HUES48 (cell line): ENCODE data around the gene TMEM151A.

ENCODE experiments used
- H3K27ac ChIP-seq: one replicate; pipeline ENCODE4 v1.7.0; 2013; ENCODE audit warnings: low read depth, low read length, inconsistent platforms
- H3K27me3 ChIP-seq: 2 replicates; pipeline ENCODE4 v1.6.1; 2013; ENCODE audit warnings: mild to moderate bottlenecking, low read length; ENCODE audit not compliant: control insufficient read depth, insufficient read depth
- H3K36me3 ChIP-seq: 2 replicates; pipeline ENCODE4 v1.6.1; 2013; ENCODE audit warnings: low read length; ENCODE audit not compliant: control insufficient read depth, insufficient read depth
- H3K4me1 ChIP-seq: 2 replicates; pipeline ENCODE4 v1.6.1; 2013; ENCODE audit warnings: mild to moderate bottlenecking, low read length; ENCODE audit not compliant: control insufficient read depth, insufficient read depth
- H3K4me3 ChIP-seq: 2 replicates; pipeline ENCODE4 v1.5.1; 2013; ENCODE audit warnings: mild to moderate bottlenecking, low read depth, low read length
- H3K9ac ChIP-seq: 2 replicates; pipeline ENCODE4 v1.6.1; 2013; ENCODE audit warnings: mild to moderate bottlenecking, low read depth, low read length, moderate library complexity
- H3K9me3 ChIP-seq: 2 replicates; pipeline ENCODE4 v1.6.1; 2013; ENCODE audit warnings: low read length; ENCODE audit not compliant: control insufficient read depth, insufficient read depth

Gene TMEM151A

GRCh38 chr11:66341502-66342126 is 49.9 kb downstream of the TMEM151A start:
- H3K27ac ChIP-seq, result no peak overlapping the region
- peaks cover 55% of the 10 kb centered on the region for H3K36me3 ChIP-seq
- H3K9me3 ChIP-seq, result no peaks in the 10 kb centered on the region
- no peak overlapping the region for H3K4me3 ChIP-seq
- no peaks in the 10 kb centered on the region for H3K27me3 ChIP-seq
- H3K9ac ChIP-seq, result no peak overlapping the region
- peaks cover 5% of the 10 kb centered on the region; the same call in 1 of the 2 replicates for H3K4me1 ChIP-seq

- H3K9ac ChIP-seq, result no peak overlapping the region
- no peaks in the 10 kb centered on the region for H3K9me3 ChIP-seq
- no peaks in the 10 kb centered on the region; the same call in 1 of the 2 replicates for H3K4me1 ChIP-seq
- H3K27ac ChIP-seq, result no peak overlapping the region
- peaks cover 45% of the 10 kb centered on the region for H3K36me3 ChIP-seq
- peaks cover 4% of the 10 kb centered on the region; the same call in 1 of the 2 replicates for H3K27me3 ChIP-seq
- no peak overlapping the region for H3K4me3 ChIP-seq
These were observed 51.5 kb downstream of the TMEM151A start for GRCh38 chr11:66343176-66343575.

DNA sequence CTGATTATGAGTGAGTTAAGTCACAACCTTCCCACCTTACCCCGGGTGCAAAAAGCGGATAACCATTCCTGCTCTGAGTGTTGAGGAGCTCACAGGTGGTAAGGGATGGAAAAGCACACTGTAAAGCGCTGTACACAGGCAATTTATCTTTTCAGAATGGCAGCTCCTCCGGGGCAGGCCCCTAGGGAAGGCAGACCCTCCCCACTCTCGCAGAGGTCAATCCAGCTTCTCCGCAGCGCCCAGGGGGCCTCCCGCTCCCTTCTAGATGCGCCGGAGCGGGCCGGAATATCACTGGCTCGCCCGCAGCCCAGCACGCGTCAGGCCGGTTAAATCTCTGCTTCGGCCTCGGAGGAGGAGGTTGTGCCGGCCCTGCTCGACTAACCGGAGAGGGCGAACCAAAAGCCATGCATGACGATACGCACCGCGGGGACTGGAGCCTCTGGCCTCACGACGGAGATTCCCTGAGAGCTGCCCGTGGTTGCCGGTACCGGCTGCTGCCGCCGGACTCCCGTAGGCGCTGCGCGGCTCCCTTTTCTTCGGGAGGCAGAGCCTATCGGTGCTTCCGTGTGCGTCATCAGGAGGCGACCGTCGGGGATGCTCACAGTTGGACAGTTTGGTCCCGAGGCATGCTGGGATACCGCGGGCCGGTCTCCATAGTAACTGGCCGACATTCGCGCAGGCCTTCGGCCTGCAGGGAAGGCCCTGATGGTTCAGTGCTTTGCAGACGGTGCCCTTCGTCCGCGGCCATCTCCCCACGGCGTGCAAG is 53.0 kb downstream of the TMEM151A start, which contains the start of gene BRMS1:
BRMS1 (minus strand) TSS at position 555 of the 766 bp plus-strand sequence. CDS start 2,870 bp downstream, outside the sequence.
- H3K27me3 ChIP-seq, result peaks cover 4% of the 10 kb centered on the region; the same call in 1 of the 2 replicates
- peak within 1 kb of the TSS; percentile 80 for H3K9ac ChIP-seq
- no peaks in the 10 kb centered on the region for H3K9me3 ChIP-seq
- H3K4me1 ChIP-seq, result no peaks in the 10 kb centered on the region; the same call in 1 of the 2 replicates
- peak within 1 kb of the TSS; percentile 87 for H3K4me3 ChIP-seq
- peaks cover 31% of the 10 kb centered on the region for H3K36me3 ChIP-seq
- peak within 1 kb of the TSS; percentile 65 for H3K27ac ChIP-seq

DNA sequence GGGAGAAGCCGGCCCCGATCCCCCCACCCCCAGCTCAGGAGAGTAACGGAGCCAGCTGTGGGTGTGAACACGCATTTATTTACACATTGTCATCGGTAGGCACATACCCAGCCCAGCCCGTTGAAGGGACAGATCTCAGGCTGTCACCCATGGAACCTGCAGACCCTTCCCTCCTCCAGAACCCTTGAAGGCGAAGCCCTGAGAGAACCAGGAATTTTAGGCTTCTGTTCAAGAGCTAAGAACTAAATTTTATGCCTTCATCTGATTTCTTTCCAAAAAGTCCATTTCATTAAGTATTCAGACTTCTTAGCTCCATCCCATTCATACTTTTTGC is 53.6 kb downstream of the TMEM151A start:
- peak overlapping the region; percentile 63 for H3K27ac ChIP-seq
- no peaks in the 10 kb centered on the region; the same call in 1 of the 2 replicates for H3K4me1 ChIP-seq
- peak overlapping the region; percentile 87 for H3K4me3 ChIP-seq
- no peak overlapping the region for H3K9ac ChIP-seq
- H3K9me3 ChIP-seq, result no peaks in the 10 kb centered on the region
- peaks cover 26% of the 10 kb centered on the region for H3K36me3 ChIP-seq
- peaks cover 4% of the 10 kb centered on the region; the same call in 1 of the 2 replicates for H3K27me3 ChIP-seq
